ENCODE results near the gene CGB2. TPM values are rescaled to one million over a fixed set of nuclear protein-coding genes. Genes with fewer than 3 reads are reported as not detected.

Gene CGB2
- total and polyA plus RNA-seq, 2 of the 13 experiments (the other 11 are each of a cell fraction or from before 2014, with no cell fraction given): not detected

- TF ChIP-seq MAZ (IDR thresholded peaks at IDR 0.05; ENCODE audit: borderline replicate concordance, low read depth, low read length): no peak
- 0 out of 2 replicates have a peak, but pooled peaks have one; percentile 12 for TF ChIP-seq MAZ (CRISPR knock-in tag; IDR thresholded peaks at IDR 0.05; ENCODE audit: low read depth)
- TF ChIP-seq RNF2 (conservative IDR thresholded peaks at IDR 0.05; ENCODE audit: low read depth): 0 out of 2 replicates have a peak, but pooled peaks have one; percentile 35
- TF ChIP-seq SP5 (CRISPR knock-in tag; IDR thresholded peaks at IDR 0.05; ENCODE audit: borderline replicate concordance, low read depth): peak; percentile 50; the same call in 1 of the 2 replicates
- peak; percentile 56; the same call in 1 of the 2 replicates for TF ChIP-seq PATZ1 (CRISPR knock-in tag; IDR thresholded peaks at IDR 0.05)
- TF ChIP-seq TFDP2 (CRISPR knock-in tag; IDR thresholded peaks at IDR 0.05): 0 out of 2 replicates have a peak, but pooled peaks have one; percentile 19
- TF ChIP-seq ZFP90 (CRISPR knock-in tag; IDR thresholded peaks at IDR 0.05; ENCODE audit: borderline replicate concordance): 0 out of 2 replicates have a peak, but pooled peaks have one; percentile 34
- peak; percentile 19 for TF ChIP-seq SKI (IDR thresholded peaks at IDR 0.05; ENCODE audit: partially characterized antibody)
- peak; percentile 84 for TF ChIP-seq MTF2 (CRISPR knock-in tag; IDR thresholded peaks at IDR 0.05; ENCODE audit: borderline replicate concordance)
- peak; percentile 58; the same call in 1 of the 2 replicates for TF ChIP-seq ZNF563 (CRISPR knock-in tag; IDR thresholded peaks at IDR 0.05)
- no peak for TF ChIP-seq SP1 (IDR thresholded peaks at IDR 0.05)
- TF ChIP-seq SP1 (CRISPR knock-in tag; IDR thresholded peaks at IDR 0.05): peak; percentile 61; the same call in 1 of the 2 replicates
- no peak for TF ChIP-seq TRIM24 (CRISPR knock-in tag; IDR thresholded peaks at IDR 0.05)
- peak; percentile 32; the same call in 1 of the 2 replicates for TF ChIP-seq SPEN (CRISPR knock-in tag; IDR thresholded peaks at IDR 0.05; ENCODE audit: low read depth)
- no peak for TF ChIP-seq ZNF790 (CRISPR knock-in tag; IDR thresholded peaks at IDR 0.05; ENCODE audit: borderline replicate concordance)
- 0 out of 4 replicates have a peak, but pooled peaks of 1 of the 2 experiments have one; percentile 50 for TF ChIP-seq KLF16 (CRISPR knock-in tag; IDR thresholded peaks at IDR 0.05)
- TF ChIP-seq ZFX (CRISPR knock-in tag; IDR thresholded peaks at IDR 0.05; ENCODE audit: low read depth): 0 out of 2 replicates have a peak, but pooled peaks have one; percentile 24
- peak; percentile 24; the same call in 1 of the 2 replicates for TF ChIP-seq ARID4A (CRISPR knock-in tag; IDR thresholded peaks at IDR 0.05; ENCODE audit: borderline replicate concordance)
- no peak for TF ChIP-seq NPAS2 (CRISPR knock-in tag; IDR thresholded peaks at IDR 0.05; ENCODE audit: borderline replicate concordance)
- TF ChIP-seq HNRNPK (IDR thresholded peaks at IDR 0.05; ENCODE audit: low read depth, low read length, poor library complexity, severe bottlenecking): no peak
- no peak for TF ChIP-seq ZNF468 (CRISPR knock-in tag; IDR thresholded peaks at IDR 0.05)
Measured at GRCh38 chr19:49056101-49056901, 24.6 kb downstream of the CGB2 start (continued).
